OCI-LY3 (cell line): Measurements from ENCODE around the gene LOXHD1.

Source experiments
- H2AFZ ChIP-seq: fragments of 200-600, 300-600 bp; shearing (Covaris generic); 2 replicates; pipeline ENCODE4 v1.6.0; 2014; ENCODE audit warnings: antibody characterized with exemption, low read depth, low read length
- H3K27ac ChIP-seq: fragments of 200-600, 300-600 bp; sonication (generic); 2 replicates; pipeline ENCODE4 v1.5.1; 2014; ENCODE audit warnings: mild to moderate bottlenecking, low read length, moderate library complexity, mixed read lengths
- H3K27me3 ChIP-seq: fragments of 200-600, 300-600 bp; sonication (generic); 2 replicates; pipeline ENCODE4 v1.6.1; 2014; ENCODE audit warnings: low read depth, low read length, mixed read lengths
- H3K36me3 ChIP-seq: fragments of 200-600, 300-600 bp; sonication (generic); replicated peaks from 2 replicates; pipeline ENCODE3; 2014; ENCODE audit warnings: low read depth, low read length, mixed read lengths
- H3K4me1 ChIP-seq: fragments of 300-600, 200-600 bp; sonication (generic); 2 replicates; pipeline ENCODE4 v1.6.1; 2014; ENCODE audit warnings: low read length, mixed read lengths
- H3K4me2 ChIP-seq: fragments of 200-600, 300-600 bp; sonication (generic); 2 replicates; pipeline ENCODE4 v1.6.1; 2014; ENCODE audit warnings: low read length, mixed read lengths
- H3K4me3 ChIP-seq: fragments of 300-600, 200-600 bp; sonication (generic); 2 replicates; pipeline ENCODE4 v1.5.1; 2014; ENCODE audit warnings: antibody characterized with exemption, mild to moderate bottlenecking, low read length, moderate library complexity
- H3K79me2 ChIP-seq: fragments of 300-600, 200-600 bp; shearing (Covaris generic); 2 replicates; pipeline ENCODE4 v1.6.1; 2014; ENCODE audit warnings: mild to moderate bottlenecking, low read length, mixed read lengths
- H3K9ac ChIP-seq: fragments of 300-600, 200-600 bp; shearing (Covaris generic); 2 replicates; pipeline ENCODE4 v1.6.0; 2014; ENCODE audit warnings: mild to moderate bottlenecking, low read length, moderate library complexity
- H3K9me3 ChIP-seq: fragments of 200-600, 300-600 bp; shearing (Covaris generic); 2 replicates; pipeline ENCODE4 v1.6.1; 2014; ENCODE audit warnings: low read length, mixed read lengths; ENCODE audit not compliant: insufficient read depth
- H4K20me1 ChIP-seq: fragments of 200-600, 300-600 bp; sonication (generic); 2 replicates; pipeline ENCODE4 v1.6.1; 2016; ENCODE audit warnings: low read length, mixed read lengths; ENCODE audit not compliant: insufficient read depth
- EZH2phosphoT487 ChIP-seq: fragments of 200-600 bp; shearing (Covaris generic); IDR thresholded peaks from 2 replicates; pipeline ENCODE4 v1.6.1; 2018; ENCODE audit warnings: antibody characterized with exemption, mixed run types, low read depth
- TF ChIP-seq, protein P1 (sequence below): fragments of 200-600, 300-600 bp; sonication (generic); IDR thresholded peaks from 2 replicates; pipeline ENCODE4 v1.5.1; 2014; ENCODE audit warnings: antibody characterized with exemption, low read length, low read depth

The LOXHD1 gene

DNA sequence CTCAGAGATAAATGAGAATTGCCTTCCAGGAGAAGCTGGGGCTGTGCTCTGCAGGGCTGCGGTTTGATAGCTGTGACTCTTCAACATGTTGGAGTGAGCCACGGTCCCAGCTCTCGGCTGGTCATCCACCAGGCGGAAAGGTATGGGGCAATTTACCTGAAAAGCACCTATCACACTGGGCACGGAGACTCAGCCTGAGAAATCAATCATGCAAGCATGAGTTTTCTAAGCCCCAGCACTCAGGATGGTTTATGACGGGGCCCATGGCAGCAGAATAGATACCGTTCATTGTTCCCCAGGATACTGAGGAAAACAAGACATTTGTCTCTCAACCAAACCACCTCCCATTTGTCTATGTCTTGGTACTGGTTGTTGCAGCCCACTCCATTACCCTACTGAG lies 83.9 kb downstream of the LOXHD1 start:
- no peak overlapping the region for H3K4me2 ChIP-seq
- H3K36me3 ChIP-seq = no peaks in the 10 kb centered on the region
- no peaks in the 10 kb centered on the region for H3K9me3 ChIP-seq
- no peak overlapping the region for H3K27ac ChIP-seq
- H3K27me3 ChIP-seq = peaks cover 25% of the 10 kb centered on the region
- no peaks in the 10 kb centered on the region for H3K4me1 ChIP-seq
- H2AFZ ChIP-seq = no peak overlapping the region
- TF ChIP-seq, protein P1, sequence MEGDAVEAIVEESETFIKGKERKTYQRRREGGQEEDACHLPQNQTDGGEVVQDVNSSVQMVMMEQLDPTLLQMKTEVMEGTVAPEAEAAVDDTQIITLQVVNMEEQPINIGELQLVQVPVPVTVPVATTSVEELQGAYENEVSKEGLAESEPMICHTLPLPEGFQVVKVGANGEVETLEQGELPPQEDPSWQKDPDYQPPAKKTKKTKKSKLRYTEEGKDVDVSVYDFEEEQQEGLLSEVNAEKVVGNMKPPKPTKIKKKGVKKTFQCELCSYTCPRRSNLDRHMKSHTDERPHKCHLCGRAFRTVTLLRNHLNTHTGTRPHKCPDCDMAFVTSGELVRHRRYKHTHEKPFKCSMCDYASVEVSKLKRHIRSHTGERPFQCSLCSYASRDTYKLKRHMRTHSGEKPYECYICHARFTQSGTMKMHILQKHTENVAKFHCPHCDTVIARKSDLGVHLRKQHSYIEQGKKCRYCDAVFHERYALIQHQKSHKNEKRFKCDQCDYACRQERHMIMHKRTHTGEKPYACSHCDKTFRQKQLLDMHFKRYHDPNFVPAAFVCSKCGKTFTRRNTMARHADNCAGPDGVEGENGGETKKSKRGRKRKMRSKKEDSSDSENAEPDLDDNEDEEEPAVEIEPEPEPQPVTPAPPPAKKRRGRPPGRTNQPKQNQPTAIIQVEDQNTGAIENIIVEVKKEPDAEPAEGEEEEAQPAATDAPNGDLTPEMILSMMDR = no peak
- no peak for TF ChIP-seq EZH2phosphoT487
- H3K4me3 ChIP-seq = no peak overlapping the region
- no peak overlapping the region for H3K9ac ChIP-seq
- no peaks in the 10 kb centered on the region for H3K79me2 ChIP-seq
- no peaks in the 10 kb centered on the region for H4K20me1 ChIP-seq

DNA sequence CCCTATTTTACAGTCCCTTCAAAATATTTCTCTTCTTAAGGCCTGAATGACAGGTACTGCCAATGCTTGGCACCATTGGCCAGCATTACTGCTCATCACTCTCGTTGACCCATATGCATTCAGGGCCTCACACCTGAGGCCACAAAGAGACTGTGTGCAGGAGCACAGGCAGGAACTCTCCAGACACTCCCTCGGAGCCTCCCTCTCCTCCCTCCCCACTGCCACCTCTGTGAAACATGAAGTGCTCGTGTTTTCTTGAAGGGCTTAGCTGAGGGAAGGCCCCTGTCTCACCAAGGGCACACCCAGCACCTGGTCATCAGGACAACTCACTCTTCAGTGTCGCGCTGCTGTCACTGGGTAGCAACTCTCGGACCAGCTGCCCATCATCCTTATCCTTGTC lies 85.3 kb downstream of the LOXHD1 start:
- no peaks in the 10 kb centered on the region for H4K20me1 ChIP-seq
- no peak overlapping the region for H3K27ac ChIP-seq
- no peaks in the 10 kb centered on the region for H3K36me3 ChIP-seq
- no peaks in the 10 kb centered on the region for H3K79me2 ChIP-seq
- no peak for TF ChIP-seq EZH2phosphoT487
- TF ChIP-seq, protein P1 = no peak
- no peaks in the 10 kb centered on the region for H3K4me1 ChIP-seq
- no peaks in the 10 kb centered on the region for H3K9me3 ChIP-seq
- H3K9ac ChIP-seq = no peak overlapping the region
- H3K4me3 ChIP-seq = no peak overlapping the region
- no peak overlapping the region for H3K4me2 ChIP-seq
- H3K27me3 ChIP-seq = peaks cover 34% of the 10 kb centered on the region
- no peak overlapping the region for H2AFZ ChIP-seq

DNA sequence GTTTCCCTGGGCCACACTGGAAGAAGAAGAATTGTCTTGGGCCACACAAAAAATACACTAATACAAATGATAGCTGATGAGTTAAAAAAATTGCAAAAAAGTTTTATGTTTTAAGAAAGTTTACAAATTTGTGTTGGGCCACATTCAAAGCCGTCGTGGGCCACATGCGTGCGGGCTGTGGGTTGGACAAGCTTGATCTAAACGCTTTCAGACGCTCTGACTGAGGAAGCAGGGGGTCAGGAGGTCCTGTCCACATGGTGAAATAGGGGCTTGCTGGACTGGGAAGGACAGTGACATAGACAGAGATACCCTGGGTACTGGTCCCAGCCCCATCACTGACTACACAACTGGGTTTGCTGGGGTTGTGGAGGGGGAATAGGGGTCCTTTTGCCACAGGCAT lies 86.4 kb downstream of the LOXHD1 start:
- Histone ChIP-seq H2AFZ (no peak overlapping the region), H3K4me2 (no peak overlapping the region), H3K27ac (no peak overlapping the region), H3K36me3 (no peaks in the 10 kb centered on the region), H3K27me3 (peaks cover 44% of the 10 kb centered on the region), H3K9me3 (no peaks in the 10 kb centered on the region), H3K4me1 (no peaks in the 10 kb centered on the region), H3K9ac (no peak overlapping the region), H3K79me2 (no peaks in the 10 kb centered on the region), H4K20me1 (no peaks in the 10 kb centered on the region), H3K4me3 (no peak overlapping the region)
- TF ChIP-seq EZH2phosphoT487 = no peak
- TF ChIP-seq, protein P1 = no peak

DNA sequence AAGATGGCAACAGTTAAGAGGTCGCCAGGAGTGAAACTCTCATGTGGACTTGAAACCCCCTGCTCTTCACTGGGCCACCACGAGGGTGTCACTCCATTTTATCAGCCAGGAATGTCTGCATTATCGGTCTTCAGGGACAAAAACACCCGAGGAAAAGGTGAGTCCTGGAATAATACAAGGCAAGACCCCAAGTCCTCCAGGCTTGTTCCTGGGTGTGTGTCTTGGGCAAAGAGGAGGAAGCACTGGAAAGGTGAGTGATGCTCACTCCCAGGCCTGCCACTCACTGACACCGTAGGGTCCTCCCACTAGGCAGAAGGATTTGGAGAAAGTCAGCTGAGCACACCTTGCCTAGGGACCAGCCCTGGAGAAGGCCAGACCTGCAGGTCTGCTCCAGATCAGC lies 86.9 kb downstream of the LOXHD1 start:
- Histone ChIP-seq H2AFZ (no peak overlapping the region), H3K4me3 (no peak overlapping the region), H3K27me3 (peaks cover 50% of the 10 kb centered on the region), H3K36me3 (no peaks in the 10 kb centered on the region), H3K9ac (no peak overlapping the region), H3K4me2 (no peak overlapping the region), H3K9me3 (no peaks in the 10 kb centered on the region), H4K20me1 (no peaks in the 10 kb centered on the region), H3K4me1 (no peaks in the 10 kb centered on the region), H3K79me2 (no peaks in the 10 kb centered on the region), H3K27ac (no peak overlapping the region)
- TF ChIP-seq, protein P1 = no peak
- no peak for TF ChIP-seq EZH2phosphoT487
